Endodermal cell (in vitro differentiated cells): ENCODE data around the gene MPRIP. TPM values are rescaled to one million over a fixed set of nuclear protein-coding genes. Genes with fewer than 3 reads are reported as not detected.

Source experiments
- DNase-seq: peaks from one replicate; pipeline ENCODE4 v3.0.0-alpha.2; 2017
- H3K27ac ChIP-seq: 2 replicates; pipeline ENCODE4 v1.5.1; 2013; ENCODE audit warnings: mild to moderate bottlenecking, low read depth, low read length, moderate library complexity
- H3K27me3 ChIP-seq: 2 replicates; pipeline ENCODE4 v1.6.1; 2013; ENCODE audit warnings: mild to moderate bottlenecking, low read length, moderate library complexity; ENCODE audit not compliant: insufficient read depth, control insufficient read depth, poor library complexity, severe bottlenecking
- H3K36me3 ChIP-seq: 2 replicates; pipeline ENCODE4 v1.7.0; 2013; ENCODE audit warnings: mild to moderate bottlenecking, low read length, moderate library complexity; ENCODE audit not compliant: control insufficient read depth, insufficient read depth
- H3K4me1 ChIP-seq: one replicate; pipeline ENCODE4 v1.7.0; 2013; ENCODE audit warnings: low read length; ENCODE audit not compliant: control insufficient read depth, insufficient read depth
- H3K4me3 ChIP-seq: 2 replicates; pipeline ENCODE4 v1.5.1; 2013; ENCODE audit warnings: mild to moderate bottlenecking, low read length, moderate library complexity
- H3K9ac ChIP-seq: 2 replicates; pipeline ENCODE4 v1.6.1; 2013; ENCODE audit warnings: mild to moderate bottlenecking, low read length, moderate library complexity; ENCODE audit not compliant: poor library complexity, severe bottlenecking; ENCODE audit errors: extremely low read depth
- H3K9me3 ChIP-seq: 2 replicates; pipeline ENCODE4 v1.6.1; 2013; ENCODE audit warnings: mild to moderate bottlenecking, low read length, moderate library complexity; ENCODE audit not compliant: control insufficient read depth
- H3K27ac Mint-ChIP-seq: 2 replicates; pipeline ENCODE4 v1.8.0; 2020; ENCODE audit warnings: mixed read lengths
- H3K27me3 Mint-ChIP-seq: 2 replicates; pipeline ENCODE4 v1.8.0; 2021; ENCODE audit warnings: mild to moderate bottlenecking, mixed read lengths; ENCODE audit not compliant: insufficient read depth
- H3K36me3 Mint-ChIP-seq: 2 replicates; pipeline ENCODE4 v1.8.0; 2020; ENCODE audit warnings: low read depth, mixed read lengths
- H3K4me1 Mint-ChIP-seq: 2 replicates; pipeline ENCODE4 v1.8.0; 2020; ENCODE audit warnings: mixed read lengths
- H3K4me3 Mint-ChIP-seq: 2 replicates; pipeline ENCODE4 v1.8.0; 2020; ENCODE audit warnings: mild to moderate bottlenecking, moderate library complexity, mixed read lengths
- H3K9me3 Mint-ChIP-seq: 2 replicates; pipeline ENCODE4 v1.8.0; 2020; ENCODE audit warnings: mild to moderate bottlenecking, mixed read lengths
- CTCF ChIP-seq: fragments of 200-600 bp; sonication (generic); conservative IDR thresholded peaks from 2 replicates; pipeline ENCODE4 v1.5.0; 2021; ENCODE audit warnings: antibody characterized with exemption, mild to moderate bottlenecking
- WGBS, 2 experiments: methylation state at CpG; one replicate each; pipeline versions ENCODE4 v1.1.5 to v1.1.7; 2013; ENCODE audit warnings: missing lambda C conversion rate in 2 of 2, mixed read lengths in 1 of 2; ENCODE audit not compliant: insufficient coverage in 1 of 2, insufficient read length in 1 of 2; 5-methylcytosine and 5-hydroxymethylcytosine counted together
- total RNA-seq, 2 donors: library from RNA; stranded (reverse); fragmentation: NEBNext Ultra II Directional in 1 of 2; extraction: Animal tissue kit (Norgen Biotek cat#: 25700) in 1 of 2; gene quantifications; 2 replicates in 1 of 2; 3 replicates in 1 of 2; pipeline ENCODE4 v1.2.1, GENCODE V29; 2021

Gene MPRIP
- total RNA-seq, 2 donors from 2014 or later, result 154 to 155 TPM

- H3K27ac ChIP-seq, result no peak overlapping the region
- H3K4me1 ChIP-seq, result no peaks in the 10 kb centered on the region
- H3K4me1 Mint-ChIP-seq, result peaks cover 4% of the 10 kb centered on the region
- WGBS, 2 experiments, result 93 to 98% methylated on average over 5 to 13 of the region's 13 CpGs
- H3K36me3 Mint-ChIP-seq, result no peaks in the 10 kb centered on the region
- no peaks in the 10 kb centered on the region for H3K27me3 ChIP-seq
- H3K27ac Mint-ChIP-seq, result peak overlapping the region; percentile 26
- DNase-seq, result no peak
- H3K9me3 Mint-ChIP-seq, result no peaks in the 10 kb centered on the region
- H3K36me3 ChIP-seq, result no peaks in the 10 kb centered on the region
- H3K4me3 Mint-ChIP-seq, result no peak overlapping the region
- no peaks in the 10 kb centered on the region for H3K9me3 ChIP-seq
- H3K9ac ChIP-seq, result no peak overlapping the region
- H3K27me3 Mint-ChIP-seq, result no peaks in the 10 kb centered on the region
- TF ChIP-seq CTCF, result no peak
- H3K4me3 ChIP-seq, result no peak overlapping the region
Observed at GRCh38 chr17:17019891-17020456, 22.3 kb upstream of the MPRIP start.

- WGBS, 2 experiments, result 86 to 92% methylated on average over 7 to 8 of the region's 8 CpGs
- H3K27ac ChIP-seq, result peak overlapping the region; percentile 60
- peak overlapping the region; percentile 44 for H3K9ac ChIP-seq
Observed at GRCh38 chr17:17020821-17021193, 21.4 kb upstream of the MPRIP start.

GRCh38 chr17:17021194-17021863 is 20.9 kb upstream of the MPRIP start:
- DNase-seq, result peak; percentile 84
- Histone ChIP-seq H3K4me1 (no peaks in the 10 kb centered on the region), H3K27me3 (no peaks in the 10 kb centered on the region), H3K9ac (peak overlapping the region; percentile 44), H3K36me3 (no peaks in the 10 kb centered on the region), H3K27ac (peak overlapping the region; percentile 60), H3K9me3 (no peaks in the 10 kb centered on the region), H3K4me3 (no peak overlapping the region)
- Mint-ChIP-seq H3K4me3 (no peak overlapping the region), H3K27me3 (no peaks in the 10 kb centered on the region), H3K27ac (peak overlapping the region; percentile 75), H3K9me3 (no peaks in the 10 kb centered on the region), H3K36me3 (no peaks in the 10 kb centered on the region), H3K4me1 (peaks cover 5% of the 10 kb centered on the region)
- no peak for TF ChIP-seq CTCF
- WGBS, 2 experiments, result 71 to 78% methylated on average over 9 to 15 of the region's 15 CpGs

More at GRCh38 chr17:17020821-17021193, 21.4 kb upstream of the MPRIP start:
- no peaks in the 10 kb centered on the region for H3K9me3 Mint-ChIP-seq
- no peak overlapping the region for H3K4me3 Mint-ChIP-seq
- peaks cover 4% of the 10 kb centered on the region for H3K4me1 Mint-ChIP-seq
- Histone ChIP-seq H3K4me1 (no peaks in the 10 kb centered on the region), H3K27me3 (no peaks in the 10 kb centered on the region), H3K36me3 (no peaks in the 10 kb centered on the region), H3K9me3 (no peaks in the 10 kb centered on the region), H3K4me3 (no peak overlapping the region)
- no peaks in the 10 kb centered on the region for H3K36me3 Mint-ChIP-seq
- TF ChIP-seq CTCF, result no peak
- H3K27ac Mint-ChIP-seq, result peak overlapping the region; percentile 75
- H3K27me3 Mint-ChIP-seq, result no peaks in the 10 kb centered on the region
- no peak for DNase-seq
